Medulla oblongata (tissue), 1 donor: ENCODE results near the gene GRIK4.

ENCODE experiments used
- DNase-seq: peaks from one replicate; pipeline ENCODE4 v3.0.0-alpha.2; 2015; ENCODE audit errors: extremely low spot score

Gene GRIK4

GRCh38 chr11:121033635-121034034 is 522.1 kb downstream of the GRIK4 start:
- DNase-seq: no peak

- no peak for DNase-seq
Observed at GRCh38 chr11:121035169-121035755, 523.7 kb downstream of the GRIK4 start.

- no peak for DNase-seq
Observed at GRCh38 chr11:121035780-121036179, 524.2 kb downstream of the GRIK4 start.

- DNase-seq: no peak
Observed at GRCh38 chr11:121037016-121037415, 525.5 kb downstream of the GRIK4 start.
